Natural killer cell (primary cell): Measurements from ENCODE around the gene LMTK2. TPM values are rescaled to one million over a fixed set of nuclear protein-coding genes. Genes with fewer than 3 reads are reported as not detected.

Experiments used
- ATAC-seq, 3 donors: fragments of 150-1000 bp in 2 of 3; fragments of 200-7000 bp in 1 of 3; cut with Tn5 transposase; 1 replicate in 1 of 3; 2 replicates in 2 of 3; pipeline ENCODE4 v1.10.0; 2021; ENCODE audit warnings: mild to moderate bottlenecking in 2 of 3, moderate library complexity in 2 of 3
- DNase-seq, 2 donors: peaks; one replicate each; pipeline versions ENCODE4 v3.0.0 to v3.0.0-alpha.2; 2013 to 2021; ENCODE audit warnings: mixed read lengths in 1 of 2
- H3K27ac ChIP-seq: one replicate; pipeline ENCODE4 v1.5.1; 2013; ENCODE audit warnings: mild to moderate bottlenecking, low read length
- H3K27me3 ChIP-seq: one replicate; pipeline ENCODE4 v1.6.1; 2013; ENCODE audit warnings: low read length; ENCODE audit not compliant: control insufficient read depth, insufficient read depth
- H3K36me3 ChIP-seq: one replicate; pipeline ENCODE4 v1.6.1; 2013; ENCODE audit warnings: low read length; ENCODE audit not compliant: control insufficient read depth, insufficient read depth
- H3K4me1 ChIP-seq: one replicate; pipeline ENCODE4 v1.6.1; 2013; ENCODE audit warnings: low read length; ENCODE audit not compliant: control insufficient read depth, insufficient read depth
- H3K4me3 ChIP-seq: one replicate; pipeline ENCODE4 v1.5.1; 2013; ENCODE audit warnings: low read length
- H3K9me3 ChIP-seq: one replicate; pipeline ENCODE4 v1.6.1; 2013; ENCODE audit warnings: low read length; ENCODE audit not compliant: control insufficient read depth, insufficient read depth
- H3K27ac Mint-ChIP-seq, 2 donors: one replicate each; pipeline ENCODE4 v1.8.0; 2022; ENCODE audit warnings: mild to moderate bottlenecking in 2 of 2, mixed read lengths in 2 of 2, moderate library complexity in 1 of 2
- H3K27me3 Mint-ChIP-seq, 2 donors: one replicate each; pipeline ENCODE4 v1.8.0; 2022; ENCODE audit warnings: low read depth in 2 of 2, mixed read lengths in 2 of 2
- H3K36me3 Mint-ChIP-seq: one replicate; pipeline ENCODE4 v1.8.0; 2022; ENCODE audit warnings: mixed read lengths
- H3K4me1 Mint-ChIP-seq, 2 donors: one replicate each; pipeline ENCODE4 v1.8.0; 2022; ENCODE audit warnings: mixed read lengths in 2 of 2
- H3K4me3 Mint-ChIP-seq: one replicate; pipeline ENCODE4 v1.8.0; 2022; ENCODE audit warnings: mild to moderate bottlenecking, moderate library complexity, mixed read lengths
- H3K9me3 Mint-ChIP-seq, 2 donors: one replicate each; pipeline ENCODE4 v1.8.0; 2022; ENCODE audit warnings: mixed read lengths in 2 of 2
- CTCF ChIP-seq: fragments of 200-600 bp; IDR thresholded peaks from one replicate; pipeline ENCODE4 v1.8.0; 2022; ENCODE audit warnings: antibody characterized with exemption
- WGBS: methylation state at CpG from one replicate; pipeline ENCODE4 v1.1.7; 2013; ENCODE audit warnings: missing lambda C conversion rate; ENCODE audit not compliant: insufficient coverage; 5-methylcytosine and 5-hydroxymethylcytosine counted together
- intact Hi-C: fragments of 100-400 bp; cut with micrococcal nuclease; formaldehyde crosslinking; loops from one replicate; pipeline ENCODE4 v1.14.2; 2022
- total RNA-seq, 4 donors: library from RNA; stranded (reverse); fragments of 120-200 nt in 1 of 4; gene quantifications; one replicate each; pipeline versions ENCODE4 v1.2.3 to v1.2.4, GENCODE V29; 2013 to 2022

LMTK2 gene
- total RNA-seq, 3 donors from 2014 or later (not counting 1 experiment from before 2014, with no cell fraction given), result 18.7 to 33.9 (median 26.6) TPM

- DNase-seq, result no peak
- intact Hi-C loops, result no loop called here
- no peak for TF ChIP-seq CTCF
- Mint-ChIP-seq H3K9me3 (no peaks in the 10 kb centered on the region), H3K27me3 (no peaks in the 10 kb centered on the region), H3K4me3 (no peak overlapping the region), H3K27ac (no peak overlapping the region), H3K36me3 (peaks cover 19% of the 10 kb centered on the region), H3K4me1 (no peaks in the 10 kb centered on the region)
- Histone ChIP-seq H3K27me3 (no peaks in the 10 kb centered on the region), H3K9me3 (no peaks in the 10 kb centered on the region), H3K36me3 (peaks cover 30% of the 10 kb centered on the region), H3K4me1 (no peaks in the 10 kb centered on the region), H3K4me3 (no peak overlapping the region), H3K27ac (no peak overlapping the region)
- ATAC-seq, result no peak
- WGBS, result 99% methylated on average over 5 of the region's 5 CpGs
Observed at GRCh38 chr7:98156700-98157099, 50.0 kb downstream of the LMTK2 start.

- peaks cover 19% of the 10 kb centered on the region for H3K36me3 Mint-ChIP-seq
- H3K27ac ChIP-seq, result no peak overlapping the region
- H3K9me3 ChIP-seq, result no peaks in the 10 kb centered on the region
- intact Hi-C loops, result no loop called here
- H3K27ac Mint-ChIP-seq, result no peak overlapping the region
- no peak overlapping the region for H3K4me3 ChIP-seq
- no peaks in the 10 kb centered on the region for H3K27me3 ChIP-seq
- DNase-seq (no peak), ATAC-seq (no peak)
- no peaks in the 10 kb centered on the region for H3K4me1 Mint-ChIP-seq
- H3K9me3 Mint-ChIP-seq, result no peaks in the 10 kb centered on the region
- H3K36me3 ChIP-seq, result peaks cover 23% of the 10 kb centered on the region
- no peak for TF ChIP-seq CTCF
- no peaks in the 10 kb centered on the region for H3K27me3 Mint-ChIP-seq
- H3K4me1 ChIP-seq, result no peaks in the 10 kb centered on the region
- H3K4me3 Mint-ChIP-seq, result no peak overlapping the region
- WGBS, result 83% methylated on average over 4 of the region's 4 CpGs
Observed at GRCh38 chr7:98157761-98158160, 51.1 kb downstream of the LMTK2 start.

- ATAC-seq, result no peak
- no peak for DNase-seq
- H3K4me1 Mint-ChIP-seq, result peaks cover 5% of the 10 kb centered on the region in 2 donors
- Histone ChIP-seq H3K36me3 (peaks cover 4% of the 10 kb centered on the region), H3K4me3 (no peak overlapping the region), H3K9me3 (no peaks in the 10 kb centered on the region), H3K27ac (no peak overlapping the region), H3K27me3 (no peaks in the 10 kb centered on the region), H3K4me1 (no peaks in the 10 kb centered on the region)
- H3K27me3 Mint-ChIP-seq, result no peaks in the 10 kb centered on the region
- no peak overlapping the region for H3K4me3 Mint-ChIP-seq
- WGBS, result 94% methylated on average over 3 of the region's 3 CpGs
- H3K36me3 Mint-ChIP-seq, result no peaks in the 10 kb centered on the region
- no peaks in the 10 kb centered on the region for H3K9me3 Mint-ChIP-seq
- intact Hi-C loops, result no loop called here
- TF ChIP-seq CTCF, result no peak
- H3K27ac Mint-ChIP-seq, result no peak overlapping the region
Observed at GRCh38 chr7:98162758-98163157, 56.1 kb downstream of the LMTK2 start.

- no peaks in the 10 kb centered on the region for H3K4me1 ChIP-seq
- WGBS, result 91% methylated on average over 7 of the region's 7 CpGs
- peaks cover 5% of the 10 kb centered on the region in 2 donors for H3K4me1 Mint-ChIP-seq
Observed at GRCh38 chr7:98163269-98163668, 56.6 kb downstream of the LMTK2 start.

More at GRCh38 chr7:98163269-98163668, 56.6 kb downstream of the LMTK2 start:
- no peaks in the 10 kb centered on the region for H3K9me3 Mint-ChIP-seq
- H3K36me3 Mint-ChIP-seq, result no peaks in the 10 kb centered on the region
- ATAC-seq, result no peak
- Histone ChIP-seq H3K27ac (no peak overlapping the region), H3K36me3 (peaks cover 4% of the 10 kb centered on the region), H3K4me3 (no peak overlapping the region), H3K9me3 (no peaks in the 10 kb centered on the region), H3K27me3 (no peaks in the 10 kb centered on the region)
- no peak overlapping the region for H3K27ac Mint-ChIP-seq
- no peaks in the 10 kb centered on the region for H3K27me3 Mint-ChIP-seq
- TF ChIP-seq CTCF, result no peak
- intact Hi-C loops, result no loop called here
- no peak overlapping the region for H3K4me3 Mint-ChIP-seq
- DNase-seq, result no peak
